HL-60/S4 (cell line): ENCODE results near the gene ZBTB7C.
"Not testable (repeated sequence)": the region's sequence is repeated elsewhere in the genome, so short reads cannot be mapped to it uniquely, and the experiment has no call there.

Source experiments
- in situ Hi-C: fragments of 300-500 bp; cut with MboI; formaldehyde crosslinking; loops from 2 replicates; pipeline ENCODE4 v1.14.3; 2022; ENCODE audit warnings: low sequenced_read_pairs

The ZBTB7C gene

DNA sequence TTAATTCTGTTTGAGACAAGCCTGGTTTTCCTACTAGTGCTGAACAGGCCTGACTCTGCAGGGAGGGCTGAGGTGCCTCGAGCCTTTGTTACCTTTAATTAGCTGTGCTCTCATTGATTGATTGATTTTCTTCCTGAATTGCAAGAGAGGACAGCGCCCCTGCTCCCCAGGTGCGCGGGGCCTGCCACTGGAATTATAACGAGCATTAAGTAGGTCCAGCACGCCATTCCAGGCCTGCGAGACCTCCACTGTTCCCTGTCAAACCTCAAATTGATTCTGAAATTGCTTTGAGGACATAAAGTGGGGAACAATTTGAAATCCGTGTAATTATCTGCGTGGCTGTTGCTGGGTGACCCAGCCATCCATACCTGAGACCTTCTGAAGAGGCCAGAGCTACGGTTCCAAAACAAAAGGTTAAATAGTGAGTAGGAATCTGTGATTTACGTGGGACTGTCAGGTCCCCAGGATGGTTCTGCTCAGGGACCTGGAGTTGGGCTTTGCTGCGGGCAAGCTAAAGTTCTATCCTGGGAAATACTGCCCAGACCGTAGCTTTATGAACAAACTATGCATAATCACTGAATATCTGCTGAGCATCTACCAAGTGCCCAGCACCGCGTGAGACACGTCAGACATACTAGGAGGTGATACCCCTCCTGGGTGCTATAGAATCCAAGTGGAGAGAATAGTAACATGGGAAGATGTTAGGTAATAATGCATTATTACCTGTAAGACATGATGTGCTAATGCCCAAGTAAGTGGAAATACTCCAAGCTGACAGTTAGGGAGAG is 104.1 kb downstream of the ZBTB7C start:
- in situ Hi-C loops: no loop called here

DNA sequence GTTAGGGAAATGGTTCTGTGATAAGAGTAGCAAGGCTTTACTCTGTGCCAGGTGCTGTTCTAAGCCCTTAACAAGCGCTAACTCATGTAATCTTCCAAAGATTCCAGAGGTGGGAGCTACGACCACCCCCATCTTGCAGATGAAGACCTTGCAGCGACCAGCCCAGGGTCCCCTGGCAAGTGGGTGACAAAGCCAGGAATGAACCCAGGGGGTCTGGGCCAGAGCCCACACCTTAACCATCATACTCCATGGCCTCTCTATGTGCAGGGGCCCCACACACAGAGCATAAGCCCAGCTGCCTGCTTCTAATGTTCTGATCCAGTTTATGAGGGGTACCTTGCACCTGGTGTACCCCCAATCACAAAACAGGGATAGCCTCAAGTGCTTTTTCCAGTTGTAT is 105.3 kb downstream of the ZBTB7C start:
- in situ Hi-C loops: no loop called here

DNA sequence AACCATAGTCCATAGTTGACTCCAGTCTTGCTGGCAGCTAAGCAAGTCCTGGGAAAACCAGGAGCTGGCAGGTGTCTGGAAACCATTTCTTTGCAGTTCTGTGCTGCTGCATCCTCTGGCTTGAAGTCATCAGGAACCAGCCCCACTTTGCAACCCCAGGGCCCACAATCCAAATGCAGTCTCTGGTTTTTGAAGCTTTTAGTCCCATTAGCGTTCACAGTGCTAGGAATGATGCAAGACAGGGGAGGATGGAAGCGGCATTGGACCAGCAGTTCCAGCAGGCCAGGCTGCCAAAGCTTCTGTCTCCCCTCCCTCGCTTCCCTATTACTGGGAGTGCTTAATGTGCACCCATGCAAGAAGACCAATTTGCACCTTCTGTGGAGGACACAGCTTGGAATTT is 106.4 kb downstream of the ZBTB7C start:
- in situ Hi-C loops: no loop called here

DNA sequence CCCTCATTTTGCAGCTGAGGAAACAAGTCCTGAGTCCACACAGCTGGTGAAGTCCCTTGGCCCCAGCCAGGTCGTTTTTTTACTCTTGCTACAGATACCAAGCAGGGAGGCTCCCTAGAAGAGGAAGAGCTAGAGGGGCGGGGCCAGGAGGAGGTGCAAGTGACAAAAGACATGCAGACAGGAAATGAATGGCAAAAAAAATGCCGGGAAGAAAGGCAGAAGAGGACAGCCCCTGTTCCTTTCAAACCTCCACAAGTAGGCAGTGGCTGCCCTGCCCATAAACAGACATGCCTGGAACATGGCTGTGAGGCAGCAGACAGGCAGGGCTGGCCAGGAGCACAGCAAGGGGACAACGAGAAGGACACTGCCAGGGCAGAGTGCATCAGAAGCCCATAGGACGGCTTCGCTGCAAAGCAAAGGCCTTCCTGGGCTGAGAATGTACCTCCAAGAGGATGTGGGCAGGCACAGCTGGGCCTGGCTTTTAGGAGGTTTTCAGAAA is 108.7 kb downstream of the ZBTB7C start:
- in situ Hi-C loops: no loop called here

DNA sequence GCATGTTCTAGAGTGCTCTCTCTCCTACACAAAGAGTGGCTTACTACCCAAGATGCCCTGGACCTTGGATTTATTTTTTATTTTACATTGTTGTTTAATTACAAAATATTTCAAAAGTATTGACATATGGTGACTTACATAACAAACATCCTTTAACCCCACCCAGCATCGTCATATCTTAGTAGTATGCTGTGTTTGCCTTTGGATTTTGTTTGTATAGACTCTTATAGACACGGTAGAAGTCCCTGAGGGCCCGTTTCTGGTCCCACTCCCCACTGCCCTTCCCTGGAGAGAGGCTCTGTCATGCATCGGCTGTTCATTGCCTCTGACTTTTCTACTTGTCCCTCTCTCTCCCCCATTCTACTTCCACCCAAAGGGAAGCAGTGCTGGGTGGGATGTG is 112.0 kb downstream of the ZBTB7C start:
- in situ Hi-C loops: no loop called here

DNA sequence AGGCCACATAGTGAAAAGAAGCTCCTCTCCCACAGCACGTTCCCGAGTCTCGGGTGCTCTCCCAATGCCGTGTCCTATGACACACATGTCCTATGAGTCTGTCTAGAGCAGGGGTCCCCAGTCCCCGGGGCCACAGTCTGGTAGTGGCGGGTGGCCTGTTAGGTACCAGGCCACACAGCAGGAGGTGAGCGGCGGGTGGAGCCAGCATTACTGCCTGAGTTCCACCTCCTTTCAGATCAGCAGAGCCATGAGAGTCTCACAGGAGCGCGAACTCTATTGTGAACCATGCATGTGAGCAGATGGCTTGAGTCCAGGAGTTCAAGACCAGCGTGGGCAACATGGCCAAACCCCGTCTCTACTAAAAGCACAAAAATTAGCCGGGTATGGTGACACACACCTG is 112.6 kb downstream of the ZBTB7C start:
- in situ Hi-C loops: no loop called here

DNA sequence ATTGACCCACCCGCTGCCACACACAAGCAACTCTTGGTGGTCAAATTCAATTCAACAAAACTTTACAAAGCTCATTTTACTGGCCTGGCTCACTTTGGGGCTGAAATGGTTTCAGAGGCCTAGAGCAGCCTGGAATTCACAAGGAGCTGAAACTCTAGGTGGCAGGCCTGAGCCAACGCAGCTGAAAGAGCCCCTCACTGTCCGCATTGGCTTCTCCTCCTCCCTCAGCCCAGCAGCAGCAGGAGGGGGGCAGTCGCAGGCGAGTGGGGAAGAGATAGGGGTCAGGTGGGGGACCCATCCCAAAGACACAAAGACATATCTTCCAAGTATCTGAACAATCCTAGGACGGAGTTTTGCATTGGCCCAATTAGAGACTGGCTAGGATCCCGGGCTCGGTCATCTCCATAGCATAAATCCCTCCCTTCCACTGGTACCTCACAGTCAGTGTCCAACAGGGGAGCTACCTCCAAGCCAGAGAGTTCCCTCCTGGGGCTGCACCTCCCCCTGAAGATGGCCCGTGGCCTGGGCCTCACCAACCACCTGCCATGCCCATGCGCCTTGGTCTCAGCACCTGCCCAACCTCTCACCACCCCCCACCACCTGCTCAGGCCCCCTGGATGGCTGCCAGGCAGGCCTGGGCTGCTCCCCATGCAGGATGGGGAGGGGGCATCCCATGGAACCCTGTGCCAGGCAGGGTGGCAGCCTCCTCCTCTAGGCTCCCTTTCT is 113.4 kb downstream of the ZBTB7C start:
- in situ Hi-C loops: no loop called here

DNA sequence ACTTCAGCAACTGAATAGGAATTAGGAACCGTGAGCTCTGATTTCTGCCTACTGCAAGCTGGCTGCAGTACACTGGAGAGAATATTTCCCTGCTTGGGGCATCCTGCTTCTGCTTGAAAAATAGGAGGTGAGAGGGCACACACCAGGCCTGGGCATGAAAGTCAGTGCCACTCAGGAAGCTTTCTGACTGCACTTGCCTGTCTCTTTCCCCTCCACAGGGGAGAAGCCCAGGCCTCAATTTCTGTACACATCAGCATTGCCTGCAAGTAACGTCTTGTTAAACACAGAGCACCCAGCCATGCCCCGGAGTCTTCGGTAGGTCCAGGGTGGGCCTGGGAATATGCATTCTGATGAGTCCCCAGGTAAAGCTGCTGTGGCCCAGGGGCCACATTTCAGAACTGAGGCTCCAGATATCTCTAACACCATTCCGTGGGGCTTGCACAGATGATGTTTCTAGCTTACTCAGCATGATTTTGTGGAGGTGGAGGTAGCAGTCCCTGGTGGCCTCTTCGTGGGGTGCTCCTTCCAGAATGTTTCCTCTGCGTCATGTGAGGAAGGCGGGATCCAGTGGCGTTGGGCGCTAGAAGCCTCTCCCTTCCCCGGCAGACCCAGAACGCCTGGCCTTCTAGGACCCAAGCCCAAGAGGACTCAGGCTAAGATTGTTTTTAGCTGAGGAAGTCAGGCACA is 114.1 kb downstream of the ZBTB7C start:
- in situ Hi-C loops: no loop called here

DNA sequence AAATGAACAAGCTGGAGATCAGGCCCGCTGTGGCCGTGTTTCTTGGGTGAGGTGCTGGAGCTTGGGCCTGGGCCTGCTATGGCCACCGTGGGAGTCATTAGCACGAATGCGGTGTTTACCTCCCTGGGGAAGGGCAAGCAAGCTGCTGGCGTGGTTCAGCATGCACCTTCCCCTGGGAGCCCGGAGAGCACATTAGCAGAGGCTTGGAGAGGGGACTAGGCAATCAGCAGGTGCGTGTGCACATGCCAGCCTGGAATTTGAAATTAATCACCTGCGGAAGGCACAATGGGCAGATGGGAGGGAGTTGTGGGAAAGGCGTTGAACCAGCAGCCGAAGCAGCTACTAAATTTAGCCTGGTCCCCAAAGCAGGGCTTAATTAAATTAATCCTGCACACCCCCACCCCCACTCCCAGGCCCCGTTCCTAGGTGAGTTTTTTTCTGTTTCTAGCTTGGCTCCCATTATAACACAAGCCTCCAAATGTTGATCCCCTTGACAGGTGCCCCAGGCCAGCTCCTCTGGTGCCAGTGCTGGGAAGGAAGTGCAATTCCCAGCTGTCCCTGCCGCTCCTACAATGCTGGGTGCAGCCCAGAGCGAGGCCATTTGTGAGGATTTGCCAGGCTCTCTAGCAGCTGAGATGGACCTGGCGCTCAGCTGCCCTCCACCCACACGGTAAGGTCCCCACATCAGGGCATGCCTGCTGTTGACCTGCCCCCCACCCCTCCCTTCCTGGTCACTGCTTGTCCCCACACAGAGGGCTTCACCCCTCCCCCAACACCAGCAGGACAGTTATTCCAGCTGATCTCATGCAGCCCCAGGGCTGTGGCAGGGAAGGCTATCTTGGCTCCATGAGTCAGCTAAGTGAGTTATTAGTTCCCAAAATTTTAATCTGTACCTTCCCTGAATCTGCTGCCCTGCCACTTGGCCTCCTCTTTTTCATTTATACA is 115.0 kb downstream of the ZBTB7C start:
- in situ Hi-C loops: no loop called here

DNA sequence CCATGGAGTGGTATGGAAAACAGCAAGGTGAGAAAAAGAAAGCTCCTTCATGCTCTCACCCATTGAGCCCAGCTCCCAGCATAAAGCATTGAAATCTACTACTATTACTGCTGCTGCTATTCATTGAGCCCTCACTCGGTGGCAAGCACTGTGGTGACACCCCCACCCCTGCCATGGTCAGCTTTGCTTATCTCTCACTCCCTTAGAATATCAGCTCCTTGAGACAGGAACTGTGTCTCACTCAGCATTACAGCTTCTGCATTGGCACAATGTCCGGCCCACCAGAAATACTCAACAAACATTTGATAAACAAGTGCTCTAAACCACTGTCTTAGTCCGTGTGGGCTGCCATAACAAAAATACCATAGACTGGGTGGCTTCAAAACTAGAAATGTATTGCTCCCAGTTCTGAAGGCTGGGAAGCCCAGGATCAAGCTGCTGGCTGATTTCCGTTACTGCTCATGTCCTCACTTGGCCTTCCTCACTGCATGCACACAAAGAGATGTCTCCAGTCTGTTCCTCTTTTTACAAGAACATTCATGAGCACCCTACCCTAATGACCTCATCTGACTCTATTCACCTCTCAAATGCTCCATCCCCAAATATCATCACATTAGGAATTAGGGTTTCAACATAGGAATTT is 116.3 kb downstream of the ZBTB7C start:
- in situ Hi-C loops: no loop called here

DNA sequence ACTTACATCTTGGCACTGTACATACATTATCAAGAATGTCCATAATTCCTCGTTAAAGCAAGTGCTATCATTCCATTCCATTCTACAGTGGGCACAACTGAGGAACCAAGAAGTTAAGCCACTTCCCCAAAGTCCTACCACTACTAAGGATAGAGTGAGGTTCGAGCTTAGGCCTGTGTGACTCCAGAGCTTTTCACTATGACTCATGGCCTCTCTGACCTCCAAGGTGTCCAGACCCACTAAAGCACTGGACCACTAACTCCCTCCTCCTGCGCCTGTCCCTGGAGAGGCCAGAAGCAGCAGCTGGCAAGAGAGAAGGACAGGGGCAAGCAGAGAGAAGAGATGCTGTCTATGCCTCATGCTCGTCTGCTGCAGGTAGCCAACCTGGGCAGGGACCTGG is 117.0 kb downstream of the ZBTB7C start:
- in situ Hi-C loops: no loop called here

DNA sequence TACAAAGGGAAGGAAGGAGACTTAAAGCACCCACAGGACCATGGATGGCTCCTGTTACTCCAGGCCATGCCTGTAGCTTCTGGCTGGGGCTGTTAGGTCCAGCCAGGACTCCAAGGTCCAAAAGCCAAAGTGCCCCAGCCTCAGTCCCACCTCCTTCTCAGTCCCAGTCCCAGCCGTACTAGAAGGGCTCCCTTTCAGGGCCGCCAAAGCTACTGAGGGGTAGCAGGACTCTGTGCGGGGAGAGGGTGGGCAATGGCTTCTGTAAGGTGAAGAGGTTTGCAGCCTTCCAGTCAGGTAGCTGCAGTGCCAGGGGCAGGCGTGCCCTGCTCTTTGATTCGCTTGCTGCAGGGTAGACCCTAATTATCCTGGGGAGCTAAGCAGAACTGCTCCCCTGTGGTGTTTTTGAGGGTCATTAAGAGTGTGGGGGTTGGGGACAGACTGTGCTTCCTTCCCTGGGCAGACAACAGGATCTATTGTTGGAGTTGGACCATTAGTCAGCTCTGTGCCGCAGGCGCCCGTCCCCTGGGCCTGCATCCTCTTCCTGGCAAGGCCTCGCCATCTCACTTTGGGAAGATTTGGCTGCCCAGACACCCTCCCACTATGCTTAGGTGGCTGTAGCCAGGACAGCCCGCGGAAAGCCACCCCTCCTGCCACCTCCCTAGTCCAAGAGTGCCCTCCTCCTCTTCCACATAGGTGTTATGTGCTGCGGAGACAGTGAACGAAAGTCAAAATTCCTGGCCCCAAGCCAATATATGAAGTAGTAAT is 118.8 kb downstream of the ZBTB7C start:
- in situ Hi-C loops: no loop called here

DNA sequence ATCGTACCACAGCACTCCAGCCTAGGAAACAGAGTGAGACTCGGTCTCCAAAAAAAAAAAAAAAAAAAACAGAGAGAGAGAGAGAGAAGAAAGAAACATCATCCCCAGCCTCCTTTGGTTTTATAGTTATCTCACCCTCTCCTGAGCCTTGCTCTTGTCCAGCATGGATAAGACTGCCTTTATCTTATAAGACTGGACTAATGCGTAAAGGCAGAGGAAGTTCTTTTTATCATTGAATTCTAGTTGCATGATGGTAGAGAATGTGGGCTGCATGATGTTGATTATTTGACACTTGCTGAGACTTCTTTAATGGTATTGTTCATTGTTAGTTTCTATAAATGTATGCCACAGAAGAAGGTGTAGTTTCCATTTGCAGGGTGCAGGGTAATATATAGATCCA is 124.4 kb downstream of the ZBTB7C start:
- in situ Hi-C loops: no loop called here

DNA sequence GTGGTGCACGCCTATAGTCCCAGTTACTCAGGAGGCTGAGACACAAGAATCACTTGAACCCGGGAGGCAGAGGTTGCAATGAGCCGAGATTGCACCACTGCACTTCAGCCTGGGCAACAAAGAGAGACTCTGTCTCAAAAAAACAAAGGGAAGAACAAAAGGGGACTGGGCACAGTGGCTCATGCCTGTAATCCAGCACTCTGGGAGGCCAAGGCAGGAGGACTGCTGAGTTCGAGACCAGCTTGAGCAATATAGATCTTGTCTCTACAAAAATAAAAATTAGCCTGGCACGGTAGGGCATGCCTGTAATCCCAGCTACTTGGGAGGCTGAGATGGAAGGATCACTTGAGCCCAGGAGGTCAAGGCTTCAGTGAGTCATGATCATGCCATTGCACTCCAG is 125.2 kb downstream of the ZBTB7C start:
- in situ Hi-C loops: not testable (repeated sequence)

DNA sequence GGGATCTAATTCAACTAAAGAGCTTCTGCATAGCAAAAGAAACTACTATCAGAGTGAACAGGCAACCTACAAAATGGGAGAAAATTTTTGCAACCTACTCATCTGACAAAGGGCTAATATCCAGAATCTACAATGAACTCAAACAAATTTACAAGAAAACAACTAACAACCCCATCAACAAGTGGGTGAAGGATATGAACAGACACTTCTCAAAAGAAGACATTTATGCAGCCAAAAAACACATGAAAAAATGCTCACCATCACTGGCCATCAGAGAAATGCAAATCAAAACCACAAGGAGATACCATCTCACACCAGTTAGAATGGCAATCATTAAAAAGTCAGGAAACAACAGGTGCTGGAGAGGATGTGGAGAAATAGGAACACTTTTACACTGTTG is 127.7 kb downstream of the ZBTB7C start:
- in situ Hi-C loops: not testable (repeated sequence)

DNA sequence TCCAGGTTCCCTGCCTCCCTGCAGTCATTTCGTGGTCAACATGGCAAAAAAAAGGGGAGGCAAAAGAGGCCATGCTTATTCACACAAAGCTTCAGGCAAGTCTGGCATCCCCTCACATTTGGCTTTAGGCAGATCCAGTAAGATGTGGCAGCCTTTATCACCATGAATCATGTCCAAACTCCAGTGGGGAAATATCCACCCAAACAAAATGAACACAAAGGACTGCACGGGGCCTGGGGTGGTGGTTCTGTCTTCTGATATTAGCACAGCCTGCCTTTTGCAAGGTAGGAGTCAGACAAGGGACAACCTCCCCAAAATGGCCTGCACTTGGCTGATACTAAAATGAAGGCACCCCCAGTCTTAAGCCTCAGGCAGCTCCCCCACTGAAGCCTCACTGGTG is 129.9 kb downstream of the ZBTB7C start:
- in situ Hi-C loops: no loop called here

DNA sequence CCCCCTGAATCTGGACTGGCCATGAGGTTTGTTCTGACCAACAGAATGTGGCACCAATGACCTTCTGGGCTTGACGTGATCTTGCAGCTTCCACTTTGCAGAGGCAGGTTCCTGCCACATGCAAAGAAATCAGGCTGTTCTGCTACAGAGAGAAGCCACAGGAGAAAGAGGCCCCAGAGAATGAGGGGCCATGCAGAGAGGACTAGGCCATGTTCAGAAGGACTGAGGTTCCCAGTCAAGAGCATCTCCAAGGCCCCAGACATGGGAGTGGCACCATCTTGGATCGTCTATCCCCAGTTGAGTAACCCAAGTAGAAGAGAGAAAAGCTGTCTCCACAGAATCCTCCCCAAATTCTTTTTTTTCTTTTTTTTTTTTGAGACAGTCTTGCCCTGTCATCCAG is 131.1 kb downstream of the ZBTB7C start:
- in situ Hi-C loops: no loop called here

DNA sequence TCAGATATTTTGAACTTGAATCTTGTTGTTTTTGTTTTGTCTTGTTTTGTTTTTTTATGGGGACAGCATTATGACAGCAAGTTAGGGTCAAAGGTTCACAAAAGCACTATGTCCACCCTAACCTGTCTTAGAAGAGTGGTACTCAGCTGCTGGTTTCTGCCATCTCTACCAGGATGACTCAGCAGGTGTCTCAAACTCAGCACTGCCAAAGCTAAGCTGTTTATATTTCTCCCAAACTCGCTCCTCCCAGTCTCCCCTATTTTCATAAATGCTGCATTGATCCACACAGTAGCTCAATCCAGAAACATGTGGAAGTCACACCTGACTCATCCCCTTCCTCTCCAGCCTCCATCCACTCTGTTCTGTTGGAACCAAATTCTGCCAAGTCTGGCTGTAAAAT is 134.9 kb downstream of the ZBTB7C start:
- in situ Hi-C loops: no loop called here

DNA sequence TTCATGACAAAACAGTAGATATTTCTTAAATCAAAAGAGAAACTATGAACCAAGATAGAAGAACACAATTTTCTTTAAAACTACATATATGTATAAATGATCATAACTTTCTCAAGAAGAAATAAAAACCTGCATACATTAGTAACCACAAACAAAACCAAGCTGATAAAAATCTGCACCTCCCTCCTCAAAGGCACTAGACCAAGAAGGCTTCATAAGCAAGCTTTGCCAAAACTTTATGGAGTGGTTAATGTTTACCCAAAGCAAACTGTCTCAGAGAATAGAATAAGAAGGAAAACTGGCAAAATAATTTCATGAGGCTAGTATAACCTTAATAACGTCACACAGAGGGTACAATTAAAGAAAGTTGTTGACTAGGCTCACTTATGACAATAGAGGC is 138.3 kb downstream of the ZBTB7C start:
- in situ Hi-C loops: no loop called here
